K562 (cell line): Measurements from ENCODE around the gene CHMP2A. TPM values are rescaled to one million over a fixed set of nuclear protein-coding genes. Genes with fewer than 3 reads are reported as not detected.

Source experiments
- CXXC5 ChIP-seq: fragments of 250-450 bp; sonication (Bioruptor Pico); IDR thresholded peaks from 2 replicates; pipeline ENCODE4 v1.8.0; 2022; ENCODE audit warnings: inconsistent platforms, mild to moderate bottlenecking, moderate library complexity
- EHMT2 ChIP-seq: fragments of 450-650 bp; IDR thresholded peaks from 2 replicates; pipeline ENCODE4 v1.6.1; 2018; ENCODE audit warnings: antibody characterized with exemption
- ELF4 ChIP-seq: fragments of 450-650 bp; formaldehyde crosslinking; IDR thresholded peaks from 2 replicates; pipeline ENCODE4 v1.4.0; 2022; ENCODE audit warnings: missing genetic modification characterization
- MEIS2 ChIP-seq: fragments of 450-650 bp; IDR thresholded peaks from 2 replicates; pipeline ENCODE4 v1.6.1; 2014; ENCODE audit warnings: mild to moderate bottlenecking; ENCODE audit not compliant: partially characterized antibody
- NBN ChIP-seq: fragments of 450-650 bp; IDR thresholded peaks from 2 replicates; pipeline ENCODE4 v1.6.1; 2016; ENCODE audit warnings: low read depth, mild to moderate bottlenecking
- PKNOX1 ChIP-seq: fragments of 450-650 bp; IDR thresholded peaks from 2 replicates; pipeline ENCODE4 v1.6.1; 2016
- PRMT5 ChIP-seq: sonication (generic); formaldehyde crosslinking; IDR thresholded peaks from 2 replicates; pipeline ENCODE4 v1.5.0; 2020; ENCODE audit warnings: missing genetic modification reagents
- STAG1 ChIP-seq: sonication (generic); formaldehyde crosslinking; IDR thresholded peaks from 2 replicates; pipeline ENCODE4 v1.5.0; 2020; ENCODE audit warnings: missing genetic modification reagents, borderline replicate concordance
- ZNF551 ChIP-seq: fragments of 250-450 bp; sonication (Bioruptor Pico); IDR thresholded peaks from 2 replicates; pipeline ENCODE4 v1.5.0; 2021; ENCODE audit warnings: mild to moderate bottlenecking, moderate library complexity
- polyA plus RNA-seq, 8 experiments: library from polyadenylated mRNA; depleted of rRNA in 4 of 8; stranded (reverse) in 5 of 8; unstranded in 3 of 8; fragments of >200 nt; fragmentation: Nextera tagmentation in 2 of 8; fragmentation: Illumina TruSeq in 1 of 8; extraction: Ambion mirVana in 2 of 8; extraction: Trizol in 1 of 8; gene quantifications; 2 replicates each; pipeline versions ENCODE4 v1.2.1 to v1.2.3, GENCODE V29; 2011 to 2014; ENCODE audit warnings: inconsistent platforms in 1 of 8, missing spikeins in 1 of 8
- total RNA-seq, 7 experiments: library from RNA; depleted of rRNA in 6 of 7; stranded (reverse); fragments of >200 nt in 6 of 7; fragmentation: Illumina TruSeq in 2 of 7; extraction: Trizol in 2 of 7; gene quantifications; 2 replicates each; pipeline versions ENCODE4 v1.2.1 to v1.2.3, GENCODE V29; 2011 to 2021; ENCODE audit warnings: low replicate concordance in 1 of 7
- TF ChIP-seq, protein P1 (sequence below): sonication (generic); formaldehyde crosslinking; IDR thresholded peaks from 2 replicates; pipeline ENCODE4 v1.8.1; 2023; ENCODE audit warnings: mild to moderate bottlenecking, missing genetic modification reagents
- TF ChIP-seq, protein P2 (sequence below): fragments of 150-350 bp; conservative IDR thresholded peaks from 2 replicates; pipeline ENCODE4 v1.6.1; 2014; ENCODE audit warnings: low read length

CHMP2A gene
- total and polyA plus RNA-seq, 9 of the 15 experiments (the other 6 are each of a cell fraction or from before 2014, with no cell fraction given) = 57.6 to 159 (median 87.2) TPM

DNA sequence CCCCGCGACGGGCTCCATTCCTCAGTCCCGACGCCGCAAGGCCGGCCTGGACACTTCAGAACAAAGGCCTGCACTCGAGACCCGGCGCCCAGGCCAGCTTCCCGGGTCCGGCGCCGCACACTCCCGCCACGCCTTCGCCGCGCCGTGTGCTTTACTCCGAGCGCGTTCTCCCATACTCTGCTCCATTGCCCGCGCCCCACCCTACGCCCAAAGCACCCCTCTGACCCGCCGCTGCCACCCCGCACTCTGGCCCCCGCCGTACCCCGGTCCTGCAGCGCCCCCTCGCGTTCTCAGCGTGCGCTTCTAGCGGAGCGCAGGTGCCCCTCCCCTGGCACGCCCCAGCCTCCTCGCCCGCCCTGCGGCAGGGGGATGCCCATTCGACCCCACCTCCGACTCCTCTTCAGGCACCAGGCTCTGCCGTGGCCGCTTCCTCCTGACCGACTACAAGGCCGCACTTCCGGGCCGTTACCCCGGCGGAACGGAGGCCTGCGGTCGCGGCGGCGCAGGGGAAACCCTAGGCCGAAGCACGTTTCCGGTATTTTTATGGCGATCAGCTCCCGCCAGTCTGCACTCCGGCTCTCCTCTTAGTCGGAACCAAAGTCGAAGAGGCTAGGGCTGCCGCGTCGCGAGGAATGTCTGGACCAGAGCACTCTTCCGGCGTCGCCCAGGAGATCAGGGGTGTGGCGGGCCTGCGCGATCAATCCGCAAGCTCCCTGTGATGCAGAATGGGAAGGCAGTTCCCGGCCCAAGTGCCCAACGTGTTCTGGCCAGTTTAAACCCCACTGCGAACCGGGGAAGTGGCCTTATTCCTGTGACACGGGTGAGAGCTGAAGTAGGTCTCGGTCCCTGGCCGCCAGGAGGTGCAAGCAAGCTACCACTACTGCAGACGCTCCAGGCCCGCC lies 35.3 kb downstream of the CHMP2A start, which contains the start of gene ZBTB45 (continued):
- TF ChIP-seq, protein P1, sequence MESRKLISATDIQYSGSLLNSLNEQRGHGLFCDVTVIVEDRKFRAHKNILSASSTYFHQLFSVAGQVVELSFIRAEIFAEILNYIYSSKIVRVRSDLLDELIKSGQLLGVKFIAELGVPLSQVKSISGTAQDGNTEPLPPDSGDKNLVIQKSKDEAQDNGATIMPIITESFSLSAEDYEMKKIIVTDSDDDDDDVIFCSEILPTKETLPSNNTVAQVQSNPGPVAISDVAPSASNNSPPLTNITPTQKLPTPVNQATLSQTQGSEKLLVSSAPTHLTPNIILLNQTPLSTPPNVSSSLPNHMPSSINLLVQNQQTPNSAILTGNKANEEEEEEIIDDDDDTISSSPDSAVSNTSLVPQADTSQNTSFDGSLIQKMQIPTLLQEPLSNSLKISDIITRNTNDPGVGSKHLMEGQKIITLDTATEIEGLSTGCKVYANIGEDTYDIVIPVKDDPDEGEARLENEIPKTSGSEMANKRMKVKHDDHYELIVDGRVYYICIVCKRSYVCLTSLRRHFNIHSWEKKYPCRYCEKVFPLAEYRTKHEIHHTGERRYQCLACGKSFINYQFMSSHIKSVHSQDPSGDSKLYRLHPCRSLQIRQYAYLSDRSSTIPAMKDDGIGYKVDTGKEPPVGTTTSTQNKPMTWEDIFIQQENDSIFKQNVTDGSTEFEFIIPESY (CRISPR knock-in tag) = peak; percentile 93
- TF ChIP-seq ZNF551 (CRISPR knock-in tag) (no peak), MEIS2 (no peak), PRMT5 (no peak), STAG1 (CRISPR knock-in tag) (peak; percentile 91), CXXC5 (peak; percentile 93), ELF4 (CRISPR knock-in tag) (peak; percentile 80), NBN (peak; percentile 85), PKNOX1 (peak; percentile 73), EHMT2 (no peak; the same call in 1 of the 2 replicates)
- TF ChIP-seq, protein P2, sequence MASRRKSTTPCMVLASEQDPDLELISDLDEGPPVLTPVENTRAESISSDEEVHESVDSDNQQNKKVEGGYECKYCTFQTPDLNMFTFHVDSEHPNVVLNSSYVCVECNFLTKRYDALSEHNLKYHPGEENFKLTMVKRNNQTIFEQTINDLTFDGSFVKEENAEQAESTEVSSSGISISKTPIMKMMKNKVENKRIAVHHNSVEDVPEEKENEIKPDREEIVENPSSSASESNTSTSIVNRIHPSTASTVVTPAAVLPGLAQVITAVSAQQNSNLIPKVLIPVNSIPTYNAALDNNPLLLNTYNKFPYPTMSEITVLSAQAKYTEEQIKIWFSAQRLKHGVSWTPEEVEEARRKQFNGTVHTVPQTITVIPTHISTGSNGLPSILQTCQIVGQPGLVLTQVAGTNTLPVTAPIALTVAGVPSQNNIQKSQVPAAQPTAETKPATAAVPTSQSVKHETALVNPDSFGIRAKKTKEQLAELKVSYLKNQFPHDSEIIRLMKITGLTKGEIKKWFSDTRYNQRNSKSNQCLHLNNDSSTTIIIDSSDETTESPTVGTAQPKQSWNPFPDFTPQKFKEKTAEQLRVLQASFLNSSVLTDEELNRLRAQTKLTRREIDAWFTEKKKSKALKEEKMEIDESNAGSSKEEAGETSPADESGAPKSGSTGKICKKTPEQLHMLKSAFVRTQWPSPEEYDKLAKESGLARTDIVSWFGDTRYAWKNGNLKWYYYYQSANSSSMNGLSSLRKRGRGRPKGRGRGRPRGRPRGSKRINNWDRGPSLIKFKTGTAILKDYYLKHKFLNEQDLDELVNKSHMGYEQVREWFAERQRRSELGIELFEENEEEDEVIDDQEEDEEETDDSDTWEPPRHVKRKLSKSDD = peak; percentile 48; the same call in 1 of the 2 replicates
